Measurements from ENCODE around the gene POLD3. TPM values are rescaled to one million over a fixed set of nuclear protein-coding genes. Genes with fewer than 3 reads are reported as not detected.
A peak's percentile ranks its signal among the peaks of the same experiment; 100 is the strongest.

Gene POLD3
- total and polyA plus RNA-seq, 11 donors = 2.8 to 14.7 (median 6.5) TPM

DNA sequence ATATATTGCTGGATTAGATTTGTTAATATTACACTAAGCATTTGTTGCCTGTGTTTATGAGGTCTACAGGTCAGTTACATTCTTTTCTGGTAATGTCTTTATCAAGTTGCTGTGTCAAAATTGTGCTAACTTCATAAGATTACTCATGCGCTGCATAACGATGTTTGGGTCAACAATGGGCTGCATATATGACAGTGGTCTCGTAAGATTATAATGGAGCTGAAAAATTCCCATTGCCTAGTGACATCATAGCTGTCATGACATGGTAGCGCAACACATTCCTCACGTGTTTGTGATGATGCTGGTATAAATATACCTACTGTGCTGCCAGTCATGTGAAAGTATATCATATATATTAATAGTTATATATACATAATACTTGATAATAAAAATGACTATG is 34.2 kb downstream of the POLD3 start:
- Histone ChIP-seq H3K4me1 (peaks cover 0 to 7% (median 0%) of the 10 kb centered on the region in 12 donors), H3K27ac (no peak overlapping the region), H3K36me3 (peaks cover 0 to 53% (median 32%) of the 10 kb centered on the region in 9 donors), H3K27me3 (no peaks in the 10 kb centered on the region), H3K4me3 (no peak overlapping the region), H3K9me3 (no peaks in the 10 kb centered on the region)
- 86 to 90% (median 87%) methylated on average over 5 of the region's 5 CpGs for WGBS, 4 donors
- DNase-seq = no peak
- intact Hi-C loops (cut with DNase I) = no loop called here
- no peak for TF ChIP-seq CTCF (IDR thresholded peaks at IDR 0.05)
- TF ChIP-seq POLR2A (IDR thresholded peaks at IDR 0.05) = no peak
- no peak for ATAC-seq

DNA sequence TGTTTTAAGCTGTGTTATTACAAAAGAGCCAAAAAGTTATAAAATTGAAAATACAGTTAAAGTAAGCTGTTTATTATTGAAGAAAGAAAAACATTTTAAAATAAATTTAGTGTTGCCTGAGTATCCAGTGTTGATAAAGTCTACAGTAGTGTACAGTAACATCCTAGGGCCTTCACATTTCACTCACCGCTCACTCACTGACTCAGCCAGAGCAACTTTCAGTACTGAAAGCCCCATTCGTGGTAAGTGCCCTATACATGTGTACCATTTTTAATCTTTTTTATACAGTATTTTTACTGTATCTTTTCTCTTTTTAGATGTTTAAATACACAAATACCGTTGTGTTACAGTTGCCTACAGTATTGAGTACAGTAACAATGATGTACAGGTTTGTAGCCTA is 35.0 kb downstream of the POLD3 start:
- intact Hi-C loops (cut with DNase I) = no loop called here
- ATAC-seq = no peak
- Histone ChIP-seq H3K9me3 (no peaks in the 10 kb centered on the region), H3K36me3 (peaks cover 0 to 60% (median 36%) of the 10 kb centered on the region in 9 donors), H3K27me3 (no peaks in the 10 kb centered on the region), H3K4me1 (peaks cover 0 to 7% (median 0%) of the 10 kb centered on the region in 12 donors), H3K27ac (no peak overlapping the region), H3K4me3 (no peak overlapping the region)
- no peak for DNase-seq
- WGBS, 4 donors = 83 to 93% (median 90%) methylated on average over 3 of the region's 3 CpGs
- no peak for TF ChIP-seq POLR2A (IDR thresholded peaks at IDR 0.05)
- no peak for TF ChIP-seq CTCF (IDR thresholded peaks at IDR 0.05)

DNA sequence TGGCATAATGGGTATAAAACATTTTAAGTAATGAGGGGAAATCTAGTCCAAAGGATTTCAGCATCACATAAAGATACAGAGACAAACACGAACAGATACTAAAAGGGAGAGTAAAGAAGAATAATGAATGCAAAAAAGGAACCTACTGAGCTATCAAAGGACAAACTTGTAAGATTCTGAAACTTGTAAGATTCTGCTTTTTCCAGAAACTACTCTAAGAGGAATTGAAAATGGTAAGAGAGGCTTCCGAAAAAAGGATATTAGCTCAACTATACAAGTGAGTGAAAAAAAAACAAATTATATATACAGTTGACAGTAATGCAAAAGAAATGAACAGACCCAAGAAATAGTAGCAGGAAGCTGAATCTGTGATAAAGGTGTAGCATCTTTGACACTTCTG is 37.7 kb downstream of the POLD3 start:
- peaks cover 0 to 64% (median 40%) of the 10 kb centered on the region in 9 donors for H3K36me3 ChIP-seq
- DNase-seq (no peak), ATAC-seq (no peak)
- intact Hi-C loops (cut with DNase I) = no loop called here
- H3K4me1 ChIP-seq = peaks cover 0 to 7% (median 0%) of the 10 kb centered on the region in 12 donors
- no peak overlapping the region for H3K4me3 ChIP-seq
- no peaks in the 10 kb centered on the region for H3K9me3 ChIP-seq
- no peaks in the 10 kb centered on the region for H3K27me3 ChIP-seq
- no peak for TF ChIP-seq CTCF (IDR thresholded peaks at IDR 0.05)
- TF ChIP-seq POLR2A (IDR thresholded peaks at IDR 0.05) = no peak
- WGBS, 4 donors = 75 to 95% (median 91%) methylated on average over 2 of the region's 2 CpGs
- H3K27ac ChIP-seq = peak overlapping the region in 1 of 12 donors; percentile 19

DNA sequence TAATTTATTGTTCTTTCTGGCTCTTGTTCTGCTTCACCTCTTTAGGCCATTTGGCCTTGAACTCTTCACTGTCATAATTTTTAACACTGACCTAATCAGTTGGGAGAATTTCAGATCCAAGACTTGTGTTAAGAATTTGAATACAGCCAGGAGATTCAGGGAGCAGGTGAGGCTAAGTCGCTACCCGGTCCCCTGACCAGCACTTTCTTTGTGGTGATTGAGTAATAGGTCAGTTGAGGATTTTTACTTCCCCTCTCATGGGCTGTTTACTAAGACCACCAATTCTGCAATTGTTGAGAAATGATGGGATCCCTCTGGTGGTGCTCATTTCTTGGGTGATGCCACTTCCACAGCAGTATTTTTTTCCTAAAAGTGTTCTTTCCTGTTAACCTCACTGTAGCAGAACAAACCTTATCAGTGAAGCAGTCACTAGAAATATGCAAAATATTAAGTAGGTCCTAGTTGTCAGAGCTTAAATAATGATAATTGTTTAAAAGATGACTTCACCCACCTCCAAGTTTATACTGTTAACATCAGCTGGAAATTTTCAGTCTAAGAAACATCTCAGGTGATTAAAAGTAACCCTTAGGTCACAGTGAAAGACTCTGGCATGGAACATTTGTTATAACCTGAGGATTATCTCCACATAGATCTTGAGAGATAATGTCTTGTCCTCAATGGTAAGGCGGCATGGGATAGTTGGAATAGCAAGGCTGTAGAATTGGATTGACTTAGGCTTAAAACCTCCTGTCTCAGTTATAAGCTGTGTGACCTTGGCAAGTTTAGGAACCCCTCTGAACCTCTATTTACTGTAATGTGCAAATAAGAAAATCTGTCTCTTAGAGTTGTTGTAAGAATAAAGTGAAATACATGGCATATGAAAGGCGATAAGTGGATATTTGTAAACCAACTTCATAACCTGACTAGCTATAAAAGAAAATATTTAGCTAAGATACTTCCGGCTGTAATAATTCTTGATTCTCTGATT is 41.3 kb downstream of the POLD3 start:
- 92 to 95% (median 94%) methylated on average over 5 of the region's 5 CpGs for WGBS, 4 donors
- no peak for TF ChIP-seq CTCF (IDR thresholded peaks at IDR 0.05)
- no peak for TF ChIP-seq POLR2A (IDR thresholded peaks at IDR 0.05)
- H3K4me1 ChIP-seq = peaks cover 0 to 14% (median 0%) of the 10 kb centered on the region in 12 donors
- no peak for ATAC-seq
- no peak overlapping the region for H3K4me3 ChIP-seq
- H3K27me3 ChIP-seq = no peaks in the 10 kb centered on the region
- peaks cover 0 to 61% (median 41%) of the 10 kb centered on the region in 9 donors for H3K36me3 ChIP-seq
- no peaks in the 10 kb centered on the region for H3K9me3 ChIP-seq
- intact Hi-C loops (cut with DNase I) = loop anchor here in 4 of 10 donors (1.0 to 2.0 kb wide), 3 partner anchors 93 to 97 kb away; partner anchors contain the start of gene CHRDL2 (in 1 of the 4)
- no peak for DNase-seq
- peak overlapping the region in 1 of 12 donors; percentile 74 for H3K27ac ChIP-seq

Measured in heart left ventricle (tissue), 16 donors.